GM12891 (cell line): Measurements from ENCODE around the gene OLFML2B.

Source experiments
- DNase-seq: peaks from one replicate; pipeline ENCODE4 v3.0.0; 2011; ENCODE audit warnings: low spot score; ENCODE audit not compliant: insufficient read length
- FAIRE-seq: peaks from 2 replicates; lab custom pipeline; 2011; peaks lifted over from hg19 to GRCh38; lab: Jason Lieb, UNC
- PAX5 ChIP-seq: IDR thresholded peaks from 2 replicates; pipeline ENCODE4 v1.6.1; 2011; ENCODE audit warnings: low read length, moderate library complexity, mild to moderate bottlenecking; ENCODE audit not compliant: insufficient read depth, severe bottlenecking
- POLR2A ChIP-seq: IDR thresholded peaks from 2 replicates; pipeline ENCODE4 v1.6.1; 2011; ENCODE audit warnings: low read depth, low read length, control low read depth
- POLR2AphosphoS5 ChIP-seq: IDR thresholded peaks from 2 replicates; pipeline ENCODE4 v1.6.1; 2011; ENCODE audit warnings: low read depth, low read length, control low read depth
- POU2F2 ChIP-seq: IDR thresholded peaks from 2 replicates; pipeline ENCODE4 v1.6.1; 2011; ENCODE audit warnings: low read depth, mild to moderate bottlenecking, control low read depth, low read length, moderate library complexity
- SPI1 ChIP-seq: IDR thresholded peaks from 2 replicates; pipeline ENCODE4 v1.6.1; 2011; ENCODE audit warnings: low read depth, low read length, control low read depth
- TAF1 ChIP-seq: IDR thresholded peaks from 2 replicates; pipeline ENCODE4 v1.6.1; 2011; ENCODE audit warnings: low read depth, low read length, control low read depth

The OLFML2B gene

GRCh38 chr1:162011337-162012012 is 12.2 kb downstream of the OLFML2B start:
- FAIRE-seq (no peak), DNase-seq (no peak)
- TF ChIP-seq TAF1 (no peak), POU2F2 (no peak), POLR2AphosphoS5 (no peak), PAX5 (no peak), POLR2A (no peak), SPI1 (no peak)

- TF ChIP-seq POLR2A (no peak), SPI1 (no peak), POLR2AphosphoS5 (no peak)
- FAIRE-seq (no peak), DNase-seq (no peak)
Observed at GRCh38 chr1:162010175-162010506, 13.5 kb downstream of the OLFML2B start.

GRCh38 chr1:162009501-162010174 is 14.0 kb downstream of the OLFML2B start:
- FAIRE-seq (no peak), DNase-seq (no peak)
- TF ChIP-seq SPI1 (no peak), POLR2AphosphoS5 (no peak), POLR2A (no peak), TAF1 (no peak), PAX5 (no peak), POU2F2 (no peak)

- DNase-seq (no peak), FAIRE-seq (no peak)
- TF ChIP-seq PAX5, result no peak
- no peak for TF ChIP-seq POLR2AphosphoS5
- TF ChIP-seq POU2F2, result no peak
- TF ChIP-seq TAF1, result no peak
- no peak for TF ChIP-seq POLR2A
- no peak for TF ChIP-seq SPI1
Observed at GRCh38 chr1:162008799-162009198, 14.9 kb downstream of the OLFML2B start.

- FAIRE-seq, result no peak
Observed at GRCh38 chr1:162007466-162007865, 16.2 kb downstream of the OLFML2B start.

GRCh38 chr1:162006081-162006480 is 17.6 kb downstream of the OLFML2B start:
- DNase-seq (no peak), FAIRE-seq (no peak)
- TF ChIP-seq POLR2A, result no peak
- no peak for TF ChIP-seq PAX5
- TF ChIP-seq POU2F2, result no peak
- no peak for TF ChIP-seq POLR2AphosphoS5
- no peak for TF ChIP-seq SPI1
- TF ChIP-seq TAF1, result no peak

More at GRCh38 chr1:162007466-162007865, 16.2 kb downstream of the OLFML2B start:
- DNase-seq, result no peak
- TF ChIP-seq TAF1, result no peak
- no peak for TF ChIP-seq PAX5
- no peak for TF ChIP-seq POU2F2
- no peak for TF ChIP-seq POLR2AphosphoS5
- no peak for TF ChIP-seq SPI1
- no peak for TF ChIP-seq POLR2A

- TF ChIP-seq TAF1 (no peak), POLR2AphosphoS5 (no peak), PAX5 (no peak), POLR2A (no peak), POU2F2 (no peak)
- FAIRE-seq, result no peak
- no peak for DNase-seq
Observed at GRCh38 chr1:162004441-162004950, 19.2 kb downstream of the OLFML2B start.

GRCh38 chr1:162003830-162004215 is 19.8 kb downstream of the OLFML2B start:
- DNase-seq, result no peak
- TF ChIP-seq POU2F2 (no peak), TAF1 (no peak), POLR2AphosphoS5 (no peak), POLR2A (no peak), SPI1 (peak; percentile 66), PAX5 (no peak)
- no peak for FAIRE-seq

GRCh38 chr1:162003061-162003829 is 20.4 kb downstream of the OLFML2B start:
- TF ChIP-seq PAX5, result no peak
- no peak for TF ChIP-seq TAF1
- no peak for TF ChIP-seq POU2F2
- no peak for TF ChIP-seq POLR2A
- no peak for TF ChIP-seq POLR2AphosphoS5
- TF ChIP-seq SPI1, result no peak
- FAIRE-seq, result no peak
- DNase-seq, result no peak
